Measurements from ENCODE around the gene ZNF444.
"Not testable (repeated sequence)": the region's sequence is repeated elsewhere in the genome, so short reads cannot be mapped to it uniquely, and the experiment has no call there.

- TF ChIP-seq, protein P1, sequence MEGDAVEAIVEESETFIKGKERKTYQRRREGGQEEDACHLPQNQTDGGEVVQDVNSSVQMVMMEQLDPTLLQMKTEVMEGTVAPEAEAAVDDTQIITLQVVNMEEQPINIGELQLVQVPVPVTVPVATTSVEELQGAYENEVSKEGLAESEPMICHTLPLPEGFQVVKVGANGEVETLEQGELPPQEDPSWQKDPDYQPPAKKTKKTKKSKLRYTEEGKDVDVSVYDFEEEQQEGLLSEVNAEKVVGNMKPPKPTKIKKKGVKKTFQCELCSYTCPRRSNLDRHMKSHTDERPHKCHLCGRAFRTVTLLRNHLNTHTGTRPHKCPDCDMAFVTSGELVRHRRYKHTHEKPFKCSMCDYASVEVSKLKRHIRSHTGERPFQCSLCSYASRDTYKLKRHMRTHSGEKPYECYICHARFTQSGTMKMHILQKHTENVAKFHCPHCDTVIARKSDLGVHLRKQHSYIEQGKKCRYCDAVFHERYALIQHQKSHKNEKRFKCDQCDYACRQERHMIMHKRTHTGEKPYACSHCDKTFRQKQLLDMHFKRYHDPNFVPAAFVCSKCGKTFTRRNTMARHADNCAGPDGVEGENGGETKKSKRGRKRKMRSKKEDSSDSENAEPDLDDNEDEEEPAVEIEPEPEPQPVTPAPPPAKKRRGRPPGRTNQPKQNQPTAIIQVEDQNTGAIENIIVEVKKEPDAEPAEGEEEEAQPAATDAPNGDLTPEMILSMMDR (IDR thresholded peaks at IDR 0.05 in 8 of 11, conservative IDR thresholded peaks at IDR 0.05 in 3 of 11): not testable (repeated sequence)
- not testable (repeated sequence) for TF ChIP-seq POLR2AphosphoS5, POLR2A (IDR thresholded peaks at IDR 0.05)
These were observed 56.6 kb downstream of the ZNF444 start, which contains the start of gene ZSCAN5B for GRCh38 chr19:56197646-56198045.
